NCI-H82 (cell line): Measurements from ENCODE around the gene SRGN.

Source experiments
- DNase-seq: peaks from one replicate; lab custom pipeline; 2025; lab: John Stamatoyannopoulos, UW

SRGN gene

GRCh38 chr10:69061305-69062161 lies 26.4 kb upstream of the SRGN start:
- DNase-seq = no peak

DNA sequence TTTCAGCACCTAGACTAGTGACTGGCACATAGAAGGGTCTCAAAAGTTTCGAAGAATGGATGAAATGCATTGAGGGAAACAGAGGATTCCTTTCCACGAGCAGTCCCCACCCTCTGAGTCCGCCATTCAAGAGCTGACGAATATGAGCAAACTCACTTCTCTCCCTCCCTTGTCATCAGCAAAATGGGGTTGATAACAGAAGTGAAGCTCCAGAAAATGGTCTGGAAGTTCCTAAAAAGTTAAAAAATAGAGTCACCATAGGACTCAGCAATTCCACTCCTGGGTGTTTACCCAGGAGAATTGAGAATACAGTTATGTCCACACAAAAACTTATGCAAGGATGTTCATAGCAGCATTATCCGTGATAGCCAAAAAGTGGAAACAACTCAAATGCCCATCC lies 25.0 kb upstream of the SRGN start:
- DNase-seq = no peak

DNA sequence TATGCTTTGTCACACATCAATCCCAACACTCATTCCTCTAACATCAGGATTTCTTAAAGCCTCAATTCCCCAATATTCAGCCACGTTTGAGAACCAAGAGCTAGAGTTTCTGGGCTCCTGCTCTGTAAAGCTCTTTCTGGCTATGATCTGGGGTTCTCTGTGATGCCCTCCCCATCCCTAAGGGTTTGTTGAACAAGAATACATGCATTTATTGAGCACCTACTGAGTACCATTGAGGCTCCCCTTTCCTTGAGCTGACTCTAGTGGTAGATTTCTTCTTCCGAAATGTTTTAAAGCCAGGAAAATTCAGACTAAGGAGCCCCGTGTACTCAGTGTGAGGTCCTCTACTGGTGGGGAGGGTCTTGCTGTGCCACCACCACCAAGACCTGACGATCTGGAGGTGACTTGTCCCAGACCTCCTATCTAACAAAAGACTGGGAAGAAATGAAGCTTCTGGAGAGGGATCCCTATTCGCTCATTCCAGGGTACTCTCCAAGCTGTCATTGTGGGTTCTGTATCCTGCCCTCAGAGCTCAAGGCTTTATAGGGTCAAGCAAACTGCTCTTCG lies 23.1 kb upstream of the SRGN start:
- no peak for DNase-seq

GRCh38 chr10:69065406-69066361 lies 22.2 kb upstream of the SRGN start:
- no peak for DNase-seq

GRCh38 chr10:69067189-69067588 lies 20.7 kb upstream of the SRGN start:
- DNase-seq = no peak

DNA sequence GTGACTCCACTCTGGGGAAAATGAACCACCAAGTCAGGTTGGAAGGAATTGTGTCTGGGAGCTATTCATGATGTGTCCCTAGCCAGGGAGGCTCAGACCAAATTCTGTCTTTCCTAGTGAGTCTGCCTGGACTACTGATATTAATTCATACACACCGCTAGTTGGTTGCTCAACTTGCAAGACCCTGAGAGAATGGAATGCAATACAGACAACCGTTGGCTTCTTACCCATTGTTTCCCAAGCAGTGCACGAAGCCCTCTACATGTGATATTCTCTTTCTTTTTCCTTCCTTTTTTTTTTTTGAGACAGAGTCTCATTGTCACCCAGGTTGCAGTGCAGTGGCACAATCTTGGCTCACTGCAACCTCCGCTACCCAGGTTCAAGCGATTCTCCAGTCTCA lies 19.4 kb upstream of the SRGN start:
- no peak for DNase-seq

GRCh38 chr10:69069090-69070042 lies 18.5 kb upstream of the SRGN start:
- no peak for DNase-seq

DNA sequence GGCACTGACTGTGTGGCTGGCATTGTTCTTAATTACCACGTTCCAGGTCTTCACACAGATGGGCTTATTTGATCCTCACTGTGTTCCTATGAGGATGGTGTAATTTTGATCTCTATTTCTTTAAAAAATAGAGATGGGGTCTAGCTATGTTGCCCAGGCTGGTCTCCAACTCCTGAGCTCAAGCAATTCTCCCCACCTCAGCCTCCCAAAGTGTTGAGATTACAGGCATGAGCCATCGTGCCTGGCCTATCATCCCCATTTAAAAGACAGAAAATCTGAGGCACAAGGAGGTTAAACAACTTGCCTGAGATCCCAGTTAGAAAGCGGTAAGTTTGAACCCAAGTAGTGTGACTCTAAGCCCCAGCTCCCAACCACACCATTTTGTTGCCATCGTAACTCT lies 17.0 kb upstream of the SRGN start:
- DNase-seq = no peak

GRCh38 chr10:69071610-69072009 lies 16.3 kb upstream of the SRGN start:
- no peak for DNase-seq

GRCh38 chr10:69073026-69073425 lies 14.9 kb upstream of the SRGN start:
- no peak for DNase-seq

DNA sequence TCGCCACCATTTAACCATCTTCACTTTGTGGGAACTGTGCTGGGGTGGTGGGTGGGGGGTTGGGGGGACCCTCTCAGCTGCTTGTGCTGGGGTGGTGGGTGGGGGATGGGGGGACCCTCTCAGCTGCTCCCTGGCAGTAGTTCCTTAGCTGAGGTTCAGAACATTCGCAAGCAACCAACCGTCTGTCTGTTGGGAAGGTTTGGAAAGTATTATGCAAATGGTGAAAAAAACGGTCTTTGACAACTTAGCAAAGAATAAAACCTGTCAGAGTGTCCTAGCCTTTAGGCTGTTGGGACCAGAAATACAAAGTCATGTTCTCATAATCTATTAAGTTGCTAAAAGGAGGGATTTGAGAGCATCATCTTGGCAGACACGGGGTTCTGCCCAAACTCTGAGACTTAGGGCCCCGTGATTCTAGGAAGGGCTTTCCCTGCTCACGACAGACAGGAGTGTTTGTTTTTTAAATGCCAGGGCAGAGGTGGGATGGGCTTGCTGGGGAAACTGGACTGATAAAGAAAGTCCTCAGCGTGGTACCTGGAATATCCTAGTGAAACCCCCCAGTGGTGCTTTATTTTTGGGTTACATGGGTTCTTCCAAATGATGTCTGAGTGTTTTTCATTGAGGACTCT lies 14.1 kb upstream of the SRGN start:
- no peak for DNase-seq

GRCh38 chr10:69074532-69074931 lies 13.4 kb upstream of the SRGN start:
- DNase-seq = no peak

DNA sequence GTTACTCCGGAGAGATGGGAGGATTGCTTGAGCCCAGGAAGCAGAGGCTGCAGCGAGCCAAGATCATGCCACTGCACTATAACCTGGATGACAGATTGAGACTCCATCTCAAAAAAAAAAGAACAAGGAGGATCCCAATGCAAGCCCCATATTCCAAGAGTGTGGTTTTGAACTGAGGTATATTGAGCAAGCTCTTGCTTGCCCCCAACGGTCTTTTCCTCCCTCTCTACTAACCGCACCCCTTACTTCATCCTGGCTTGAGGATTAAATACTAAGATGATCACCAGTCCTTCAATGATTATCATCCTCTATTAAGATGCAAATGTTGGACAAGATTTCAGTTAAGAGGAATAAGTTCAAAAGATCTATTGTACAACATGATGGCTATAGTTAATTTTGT lies 12.5 kb upstream of the SRGN start:
- DNase-seq = no peak

DNA sequence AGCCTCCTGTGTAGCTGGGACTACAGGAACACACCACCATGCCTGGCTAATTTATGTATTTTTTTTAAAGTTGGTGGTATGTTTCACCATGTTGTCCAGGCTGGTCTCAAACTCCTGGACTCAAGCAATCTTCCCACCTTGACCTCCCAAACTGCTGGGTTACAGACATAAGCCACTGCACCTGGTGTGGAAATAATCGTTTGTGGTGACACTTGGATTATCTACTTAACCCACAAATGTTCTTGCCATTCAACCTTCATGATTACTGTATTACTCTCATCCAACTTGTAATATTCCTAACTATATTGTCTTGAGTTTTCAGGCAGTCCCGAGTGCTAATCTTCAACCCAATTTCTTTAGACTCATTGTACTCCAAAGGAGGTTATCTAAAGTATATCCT lies 9.6 kb upstream of the SRGN start:
- no peak for DNase-seq

DNA sequence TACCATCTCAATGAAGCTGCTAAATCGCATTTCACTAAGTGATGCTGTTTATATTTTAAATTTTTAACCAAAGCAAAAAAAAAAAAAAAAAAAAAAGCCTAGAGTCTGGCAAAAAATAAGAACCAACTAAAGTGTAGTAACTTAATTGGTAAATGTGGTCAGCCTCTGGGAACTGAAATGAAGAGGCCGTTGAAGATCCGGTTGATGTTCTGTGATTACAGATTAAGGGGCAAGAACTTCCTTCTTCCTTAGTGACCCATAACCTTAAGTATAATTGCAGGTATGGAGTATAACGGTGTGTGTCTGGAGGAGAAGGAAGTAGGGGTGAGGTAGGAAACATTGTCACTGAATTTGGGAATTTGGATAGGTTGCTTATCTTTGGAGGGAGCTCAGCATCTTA lies 7.7 kb upstream of the SRGN start:
- no peak for DNase-seq

DNA sequence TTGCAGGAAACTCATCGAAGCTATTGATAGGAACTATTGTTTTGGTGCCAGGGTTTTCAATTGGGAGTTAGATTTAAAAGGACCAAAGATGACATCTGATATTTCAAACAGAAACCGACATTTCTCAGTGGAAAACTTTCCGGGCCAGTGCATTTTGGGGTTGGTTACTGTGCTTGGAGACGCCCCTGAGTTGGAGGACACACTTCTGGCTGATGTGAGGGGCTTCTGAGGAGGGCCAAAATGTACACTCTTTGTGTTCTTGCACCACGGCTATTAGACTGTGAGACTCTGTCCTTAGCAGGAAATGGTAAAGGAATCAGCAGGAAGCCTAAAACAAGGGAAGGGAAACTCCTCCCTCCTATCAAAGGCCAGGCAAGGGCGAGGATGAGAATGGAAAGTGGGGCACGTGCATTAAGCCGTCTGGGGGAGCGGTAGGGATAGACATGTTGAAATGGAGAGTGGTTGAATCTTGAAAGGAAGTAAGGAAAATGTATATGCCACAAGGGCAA lies 1.8 kb upstream of the SRGN start:
- DNase-seq = no peak

DNA sequence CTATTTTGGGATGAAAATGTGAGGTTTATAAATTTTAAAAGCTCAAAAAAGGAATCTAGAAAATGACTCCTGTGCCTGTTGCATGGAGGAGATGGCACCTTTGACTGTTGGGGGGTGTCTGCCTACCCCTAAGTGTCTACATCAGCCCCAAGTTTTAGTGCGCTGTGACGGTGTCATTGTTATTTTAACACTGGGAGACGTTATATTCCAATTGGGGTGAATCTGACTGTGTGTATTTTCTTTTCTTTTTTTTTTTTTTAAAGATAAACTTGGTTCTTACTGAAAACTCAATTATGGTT lies 517 bp downstream of the SRGN start:
- no peak for DNase-seq

DNA sequence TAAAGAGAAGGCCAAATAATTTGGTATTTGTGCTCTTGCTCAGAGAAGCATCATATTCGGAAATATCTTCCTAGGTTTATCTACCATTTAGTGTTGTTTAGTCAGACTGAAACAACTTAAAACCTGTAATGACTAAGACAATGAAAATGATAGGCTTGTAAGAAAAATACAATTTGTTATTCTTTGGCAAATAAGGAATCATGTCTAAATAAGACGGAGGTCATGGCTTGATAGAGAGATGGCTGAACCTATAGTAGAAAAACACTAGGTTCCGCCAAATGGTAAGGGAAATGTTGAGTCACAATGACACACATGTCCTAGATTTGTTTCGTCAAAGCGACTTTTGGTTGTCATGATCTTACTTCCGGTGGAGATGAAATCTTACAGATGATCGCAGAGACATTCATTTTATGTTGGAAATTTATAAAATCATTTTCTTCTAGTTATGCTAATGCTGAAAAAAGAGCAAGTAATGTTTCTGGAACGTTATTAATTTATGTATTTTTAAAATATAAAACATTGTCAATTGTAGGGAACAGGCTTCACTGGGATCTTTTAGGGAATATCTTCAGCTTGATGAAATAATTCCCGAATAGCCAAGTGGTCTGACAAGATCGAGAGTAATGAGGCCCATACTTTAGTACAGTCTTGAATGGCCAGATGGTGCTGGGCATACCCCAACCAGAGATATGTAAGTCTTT lies 1.0 kb downstream of the SRGN start:
- no peak for DNase-seq

DNA sequence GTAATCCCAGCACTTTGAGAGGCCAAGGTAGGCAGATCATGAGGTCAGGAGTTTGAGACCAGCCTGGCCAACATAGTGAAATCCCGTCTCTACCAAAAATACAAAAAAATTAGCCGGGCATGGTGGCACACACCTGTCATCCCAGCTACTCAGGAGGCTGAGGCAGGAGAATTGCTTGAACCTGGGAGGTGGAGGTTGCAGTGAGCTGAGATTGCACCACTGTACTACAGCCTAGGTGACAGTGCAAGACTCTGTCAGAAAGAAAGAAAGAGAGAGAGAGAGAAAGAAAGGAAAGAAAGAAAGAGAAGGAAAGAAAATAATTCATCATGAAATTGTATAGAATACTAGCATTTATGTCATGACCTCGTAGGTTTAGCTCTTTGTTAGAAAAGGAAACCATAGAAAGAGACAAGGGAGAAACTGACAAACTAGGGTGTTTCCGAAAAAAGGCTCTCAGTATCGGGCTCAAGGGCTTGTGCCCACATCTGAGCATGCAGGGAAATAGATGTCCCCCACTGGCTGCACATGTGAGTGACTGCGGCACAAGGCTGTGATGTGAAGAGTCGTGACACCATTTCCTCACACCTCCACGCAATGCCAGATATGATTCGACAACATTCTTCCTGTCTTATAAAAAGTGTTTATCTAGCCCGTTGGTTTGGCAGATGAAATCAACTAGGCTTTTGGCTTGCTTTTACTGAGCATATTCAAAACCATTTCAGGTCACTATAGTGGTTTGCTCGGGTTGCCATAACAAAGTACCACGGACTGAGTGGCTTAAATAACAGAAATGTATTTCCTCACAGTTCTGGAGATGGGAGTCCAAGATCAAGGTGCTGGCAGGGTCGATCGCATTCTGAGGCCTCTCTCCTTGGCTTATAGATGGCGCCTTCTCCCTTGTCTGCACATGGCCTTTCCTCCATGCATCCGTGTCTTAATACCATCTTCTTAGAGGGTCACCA lies 2.0 kb downstream of the SRGN start:
- no peak for DNase-seq
